NCI-H774 (cell line): Measurements from ENCODE around the gene TIE1.
"Not testable (repeated sequence)": the region's sequence is repeated elsewhere in the genome, so short reads cannot be mapped to it uniquely, and the experiment has no call there.

Experiments used
- DNase-seq: peaks from one replicate; lab custom pipeline; 2025; lab: John Stamatoyannopoulos, UW

TIE1 gene

DNA sequence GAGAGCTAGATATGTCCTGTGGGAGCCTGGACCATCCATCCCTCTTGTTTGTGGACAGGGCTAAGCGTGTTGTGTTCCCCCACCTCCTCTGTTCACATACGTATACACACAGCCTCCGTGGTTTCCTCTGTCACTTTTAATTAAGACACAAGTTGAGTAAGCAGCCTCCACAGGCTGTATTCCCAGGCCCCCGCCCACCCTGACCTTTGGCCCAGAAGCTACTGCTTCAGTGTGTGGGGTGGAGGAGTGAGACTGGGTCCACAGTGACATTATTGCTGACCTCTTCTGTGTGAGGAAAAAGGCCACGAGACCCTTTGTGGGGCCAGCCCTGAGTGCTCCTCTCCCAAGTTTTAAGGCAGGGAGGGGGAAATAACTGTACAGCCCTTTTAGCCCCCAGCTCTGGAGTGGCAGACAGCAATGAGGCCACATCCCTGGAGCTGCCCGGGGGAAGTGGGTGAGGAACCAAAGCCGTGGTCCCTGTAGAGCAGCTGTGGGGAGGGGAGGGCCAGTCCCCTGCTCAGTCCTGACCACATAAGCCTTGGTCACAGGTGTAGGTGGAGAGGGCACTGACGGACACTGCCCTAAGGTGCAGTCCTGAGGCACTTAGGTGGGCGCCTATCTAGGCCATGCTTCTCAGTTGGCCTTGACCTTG is 62.6 kb downstream of the TIE1 start:
- no peak for DNase-seq

DNA sequence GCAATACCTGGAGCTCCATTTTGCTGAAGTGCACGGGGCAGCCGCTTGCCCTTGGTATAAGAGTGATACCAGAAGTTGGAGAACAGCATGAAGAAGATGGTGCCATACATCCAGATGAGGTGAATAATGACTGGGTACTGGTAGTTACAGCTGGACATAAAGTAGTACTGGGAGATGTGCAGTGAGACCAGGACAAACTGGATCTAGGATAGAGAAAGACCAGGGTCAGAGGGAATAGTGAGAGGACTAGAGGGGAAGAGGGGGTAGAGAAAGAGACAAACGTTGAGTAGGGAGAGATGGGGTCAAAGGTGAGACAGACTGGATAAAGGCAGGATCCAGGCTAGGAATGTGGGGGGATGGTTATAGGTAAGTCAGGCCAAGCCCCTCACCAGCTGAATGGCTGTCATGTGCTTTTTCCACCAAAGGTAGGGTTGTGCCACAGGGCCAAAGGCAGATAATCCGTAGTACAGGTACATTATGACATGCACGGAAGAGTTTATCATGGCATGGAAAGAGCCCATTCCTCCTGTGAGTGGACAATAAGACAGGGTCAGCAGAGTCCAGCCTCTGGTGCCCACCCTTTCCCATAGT is 63.2 kb downstream of the TIE1 start:
- no peak for DNase-seq

DNA sequence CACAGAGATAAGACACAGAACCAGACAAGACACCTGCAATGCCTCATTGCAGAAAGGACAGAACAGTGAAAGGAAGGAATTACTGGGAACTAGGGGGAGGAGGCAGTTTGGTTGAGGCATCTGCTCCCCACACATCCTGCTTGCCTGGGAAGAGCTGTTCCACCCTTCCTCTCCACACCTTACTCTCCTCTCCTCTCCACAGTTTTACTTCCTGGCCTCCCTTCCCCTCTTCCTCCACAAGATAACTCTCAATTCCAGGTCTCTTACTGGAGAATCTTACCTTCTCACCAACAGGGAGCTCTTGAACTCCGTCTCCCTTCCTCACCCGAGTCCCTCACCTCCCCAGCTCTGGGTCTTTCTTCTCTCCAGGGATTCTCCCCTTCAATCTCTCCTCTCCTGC is 64.9 kb downstream of the TIE1 start:
- DNase-seq: no peak

DNA sequence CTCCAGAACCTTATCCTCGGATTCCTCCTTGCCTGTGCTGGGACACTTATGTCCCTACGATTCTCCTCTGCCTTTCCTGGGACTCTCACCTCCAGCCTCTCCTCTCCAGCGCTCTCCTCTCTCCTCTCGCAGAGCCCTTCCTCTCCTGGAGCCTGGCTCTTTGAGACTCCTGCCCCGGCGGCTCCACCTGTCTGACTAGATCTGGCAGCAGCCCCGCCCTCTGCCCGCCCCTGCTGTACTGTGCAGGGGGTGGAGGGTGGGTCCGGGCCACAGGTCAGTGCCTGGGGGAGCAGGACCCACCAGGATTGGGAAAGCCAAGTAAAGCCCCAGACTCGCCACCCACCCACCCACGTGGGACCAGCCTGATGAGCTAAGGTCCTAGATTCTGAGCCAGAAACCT is 65.4 kb downstream of the TIE1 start:
- DNase-seq: no peak

DNA sequence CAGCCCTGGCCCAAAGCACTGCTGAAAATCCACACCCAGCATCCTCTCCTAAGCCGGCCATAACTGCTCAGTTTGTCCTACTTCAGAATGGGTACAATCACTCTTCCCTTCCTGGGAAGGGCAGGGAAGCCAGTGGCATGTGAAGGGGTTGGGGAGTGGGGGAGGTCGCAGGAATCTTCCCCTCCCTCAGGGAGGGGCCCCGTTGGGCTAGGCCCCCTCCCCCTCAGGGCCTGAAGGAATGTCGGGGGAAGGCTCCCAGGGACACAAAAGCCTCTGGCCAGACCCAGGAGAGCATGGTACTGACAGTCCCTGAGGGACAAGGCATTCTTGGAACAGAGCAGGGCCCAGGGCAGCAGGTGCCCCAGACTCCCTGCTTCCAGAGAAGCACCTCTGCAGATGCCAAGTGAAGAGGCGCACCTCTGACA is 65.8 kb downstream of the TIE1 start:
- no peak for DNase-seq

DNA sequence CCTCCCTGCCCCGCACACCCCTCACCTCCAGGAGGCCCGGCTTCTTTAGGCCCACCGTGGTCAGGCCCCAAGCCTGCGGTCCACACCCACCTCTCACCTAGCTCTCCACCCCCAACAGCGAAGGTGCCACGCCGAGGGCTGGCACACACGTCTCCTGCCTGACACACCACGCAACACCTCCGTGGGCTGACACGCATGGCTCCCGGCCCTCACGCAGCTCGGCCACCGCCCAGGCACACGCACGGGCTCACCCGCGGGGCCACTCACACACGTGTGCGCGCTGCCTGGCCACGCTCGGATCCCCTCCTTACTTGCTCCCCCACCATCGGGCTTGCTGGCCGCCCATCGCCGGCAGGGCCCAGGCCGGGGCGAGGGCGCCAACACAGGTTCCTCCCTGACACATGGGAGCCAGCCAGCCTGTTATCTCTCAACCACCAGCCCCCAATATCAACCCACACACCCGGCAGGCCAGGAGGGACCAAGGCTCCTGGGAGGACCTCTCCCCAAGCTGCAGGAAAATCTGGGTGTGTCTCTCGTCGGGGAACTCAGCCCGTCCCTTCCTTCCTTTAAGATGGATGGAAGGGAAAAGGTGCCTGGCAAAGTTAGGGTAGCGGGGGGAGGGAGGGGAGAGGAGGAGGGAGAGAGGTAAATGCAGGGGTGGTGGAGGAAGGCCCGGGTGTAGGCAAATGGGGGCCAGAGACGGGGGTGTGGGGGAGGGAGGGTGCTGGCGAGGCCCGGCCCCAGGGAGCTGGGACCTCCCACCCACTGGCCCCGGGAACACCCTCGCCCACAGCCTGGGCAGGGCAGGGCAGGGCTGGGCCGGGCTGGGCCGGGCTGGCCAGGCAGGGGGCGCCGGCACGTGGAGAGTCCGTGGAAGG is 66.5 kb downstream of the TIE1 start:
- DNase-seq: no peak

DNA sequence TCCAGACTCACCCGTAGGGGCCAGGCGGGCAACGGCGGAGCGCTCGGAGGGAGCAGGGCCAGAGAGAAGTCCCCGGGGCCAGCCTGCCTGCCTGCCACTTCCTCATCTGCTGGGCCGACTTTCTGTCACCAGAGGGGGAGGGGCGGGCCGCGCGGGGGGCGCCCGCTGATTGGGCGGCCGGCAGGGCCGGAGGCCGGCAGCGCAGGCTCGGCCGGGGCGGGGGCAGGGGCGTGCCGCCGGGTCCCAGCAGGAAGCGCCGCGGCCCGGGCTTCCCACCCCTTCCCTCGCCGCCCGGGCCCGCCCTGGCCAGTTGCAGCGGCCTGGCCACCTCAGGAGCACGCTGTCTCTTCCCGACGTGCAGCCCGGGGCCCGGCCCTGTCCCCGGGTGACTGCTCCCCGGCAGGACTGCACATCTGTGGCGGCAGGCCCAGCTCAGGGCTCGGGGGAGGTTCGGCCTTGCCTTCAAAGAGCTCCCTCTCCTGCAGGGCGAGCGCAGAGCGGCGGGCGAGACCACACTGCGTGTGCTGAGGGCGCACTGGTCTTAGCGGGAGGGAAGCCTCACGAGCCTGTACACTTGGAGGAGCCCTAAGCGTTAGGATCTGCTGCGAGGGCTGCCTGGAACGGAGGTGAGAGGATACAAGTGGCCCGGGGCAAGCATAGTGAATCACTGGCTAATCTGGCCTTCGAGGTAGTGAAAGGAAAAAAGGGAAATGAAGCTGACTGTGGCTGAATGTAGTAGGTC is 67.3 kb downstream of the TIE1 start, which contains the start of gene ELOVL1:
ELOVL1 (minus strand) TSS at position 108 of the 742 bp plus-strand sequence. CDS start 2,402 bp downstream, outside the sequence.
- DNase-seq: peak; percentile 97

DNA sequence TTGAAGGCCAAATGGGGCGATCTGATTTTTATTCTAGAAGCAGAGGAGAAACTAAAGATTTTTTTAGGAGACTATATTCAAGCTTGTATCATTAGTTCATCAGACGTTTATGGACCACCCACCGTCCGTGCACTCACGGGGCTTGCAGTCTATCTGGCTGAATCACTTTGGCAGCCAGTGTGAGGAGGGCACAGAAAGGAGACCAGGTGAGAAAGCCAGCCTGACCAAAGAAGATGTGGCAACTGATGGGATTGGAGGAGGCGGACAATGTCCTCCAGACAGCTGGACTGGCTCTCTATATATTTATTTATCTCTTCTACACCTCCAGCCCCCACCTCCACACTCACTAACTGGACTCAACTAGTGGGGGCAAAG is 67.9 kb downstream of the TIE1 start:
- no peak for DNase-seq

DNA sequence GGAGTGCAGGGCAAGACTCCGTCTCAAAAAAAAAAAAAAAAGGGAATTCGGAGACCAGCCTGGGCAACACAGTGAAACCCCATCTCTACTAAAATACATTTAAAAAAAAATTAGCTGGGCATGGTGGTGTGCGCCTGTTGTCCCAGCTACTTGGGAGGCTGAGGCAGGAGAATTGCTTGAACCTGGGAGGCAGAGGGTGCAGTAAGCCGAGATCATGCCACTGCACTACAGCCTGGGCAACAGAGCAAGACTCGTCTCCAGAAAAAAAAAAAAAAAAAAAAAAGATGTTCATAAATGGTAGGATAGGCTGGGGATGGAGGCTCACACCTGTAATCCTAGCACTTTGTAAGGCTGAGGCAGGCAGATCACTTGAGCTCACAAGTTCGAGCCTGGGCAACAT is 69.0 kb downstream of the TIE1 start:
- DNase-seq: not testable (repeated sequence)

DNA sequence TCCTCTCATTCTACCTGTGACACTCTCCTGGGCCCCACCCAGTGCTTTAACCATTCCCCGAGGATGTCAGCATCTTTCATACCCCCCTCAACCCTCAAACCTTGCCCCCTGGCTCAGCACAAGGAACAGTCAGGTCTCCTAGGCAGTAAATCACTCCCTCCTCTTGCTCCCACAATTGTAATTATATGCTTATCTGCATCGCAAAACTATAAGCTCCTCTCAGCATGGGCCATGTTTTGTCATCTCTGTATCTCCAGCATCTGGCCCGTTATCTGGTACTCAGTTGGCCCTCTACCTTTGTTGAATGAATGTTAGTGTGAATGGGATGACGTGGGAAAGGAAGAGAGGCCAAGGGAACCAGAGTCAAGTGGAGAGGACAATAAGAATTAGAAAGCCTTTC is 69.8 kb downstream of the TIE1 start:
- DNase-seq: no peak

DNA sequence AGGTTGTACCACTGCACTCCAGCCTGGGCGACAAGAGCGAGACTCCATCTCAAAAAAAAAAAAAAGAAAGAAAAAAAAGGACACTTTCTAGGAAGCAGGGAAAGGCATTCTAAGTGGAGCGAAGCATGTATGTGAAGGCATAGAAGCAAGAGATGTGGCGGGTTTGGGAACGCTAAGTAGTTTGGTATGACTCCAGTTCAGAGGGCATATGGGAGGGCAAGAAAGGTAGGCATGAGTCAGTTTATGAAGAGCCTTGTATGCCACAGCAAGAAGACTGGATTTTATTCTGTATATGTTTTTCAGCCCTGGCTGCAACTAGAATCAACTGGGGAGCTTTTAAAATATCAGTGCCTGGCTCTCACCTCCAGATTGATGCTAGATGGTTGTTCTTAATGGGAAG is 71.4 kb downstream of the TIE1 start:
- DNase-seq: no peak
